ENCODE measurements around the gene HDAC10. TPM values are rescaled to one million over a fixed set of nuclear protein-coding genes. Genes with fewer than 3 reads are reported as not detected.
A peak's percentile ranks its signal among the peaks of the same experiment; 100 is the strongest.

HDAC10 gene
- total and polyA plus RNA-seq, 2 experiments from 2014 or later, result 23.8 to 30.2 TPM

DNA sequence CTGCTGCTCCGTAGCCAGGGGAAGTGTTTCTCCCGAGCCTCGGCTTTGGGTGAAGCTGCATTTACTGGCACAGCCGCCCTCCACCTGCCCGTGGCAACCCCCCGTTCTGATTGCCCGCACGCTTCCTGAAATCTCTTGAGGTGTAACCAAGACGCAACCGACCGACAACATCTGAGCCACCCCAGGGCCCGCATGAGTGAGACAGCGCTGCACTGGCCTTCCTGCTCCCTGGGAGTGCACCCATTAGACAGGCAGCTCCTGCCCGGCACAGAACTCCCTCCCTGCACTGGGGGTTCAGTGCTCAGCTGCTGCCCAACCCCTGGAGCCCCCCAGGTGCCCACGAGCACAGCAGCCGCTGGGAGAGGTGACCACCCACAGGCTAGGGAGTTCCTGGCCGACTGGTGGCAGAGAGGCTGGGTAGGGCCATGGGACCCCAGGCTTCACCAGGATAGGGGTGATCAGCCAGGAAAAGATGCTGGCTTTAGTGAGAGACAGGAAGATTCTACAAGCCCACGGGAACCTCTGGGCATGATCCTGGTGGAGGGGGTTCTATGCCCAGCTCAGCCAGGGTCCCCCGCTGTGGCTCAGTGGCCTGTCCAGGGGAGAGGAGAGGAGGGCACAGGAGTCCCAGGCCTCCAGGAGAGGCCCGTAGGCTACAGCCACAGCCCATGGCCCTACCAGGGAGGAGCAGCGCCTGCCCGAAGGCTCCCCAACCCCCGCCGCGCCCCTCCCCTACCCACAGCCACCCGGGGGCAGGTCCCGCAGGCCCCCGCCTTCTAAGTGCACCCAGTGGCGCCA lies 41.8 kb upstream of the HDAC10 start:
- Histone ChIP-seq H3K4me3 (no peak overlapping the region), H3K9me2 (replicated peaks; ENCODE audit: insufficient read depth) (no peaks in the 10 kb centered on the region), H3K9me3 (ENCODE audit: low read depth) (no peaks in the 10 kb centered on the region), H3K79me2 (peaks cover 97% of the 10 kb centered on the region), H3K4me1 (ENCODE audit: insufficient read depth) (peaks cover 49% of the 10 kb centered on the region), H3K27me3 (no peaks in the 10 kb centered on the region), H3K27ac (peak overlapping the region; percentile 99), H4K20me1 (ENCODE audit: insufficient read depth, poor library complexity, severe bottlenecking) (peaks cover 76% of the 10 kb centered on the region), H2AFZ (no peak overlapping the region), H3K36me3 (replicated peaks; ENCODE audit: insufficient read depth, low read depth) (no peaks in the 10 kb centered on the region), H3K4me2 (peak overlapping the region; percentile 83)
- no peak for TF ChIP-seq CTCF (IDR thresholded peaks at IDR 0.05; ENCODE audit: poor library complexity)
- no peak for TF ChIP-seq EZH2phosphoT487 (IDR thresholded peaks at IDR 0.05; ENCODE audit: low read depth, severe bottlenecking, unreplicated experiment)
- no peak for TF ChIP-seq EZH2 (IDR thresholded peaks at IDR 0.05; ENCODE audit: borderline replicate concordance)
- WGBS (ENCODE audit: low lambda C conversion rate, missing lambda C conversion rate), result 80% methylated on average over 19 of the region's 29 CpGs
- DNase-seq (ENCODE audit: low spot score), result no peak

- Histone ChIP-seq H3K4me3 (no peak overlapping the region), H3K9me2 (replicated peaks; ENCODE audit: insufficient read depth) (no peaks in the 10 kb centered on the region), H3K9me3 (ENCODE audit: low read depth) (no peaks in the 10 kb centered on the region), H3K27ac (no peak overlapping the region), H3K4me2 (no peak overlapping the region), H2AFZ (no peak overlapping the region), H3K27me3 (no peaks in the 10 kb centered on the region), H4K20me1 (ENCODE audit: insufficient read depth, poor library complexity, severe bottlenecking) (peaks cover 59% of the 10 kb centered on the region), H3K36me3 (replicated peaks; ENCODE audit: insufficient read depth, low read depth) (no peaks in the 10 kb centered on the region), H3K4me1 (ENCODE audit: insufficient read depth) (peaks cover 30% of the 10 kb centered on the region), H3K79me2 (peaks cover 80% of the 10 kb centered on the region)
- TF ChIP-seq EZH2 (IDR thresholded peaks at IDR 0.05; ENCODE audit: borderline replicate concordance) (no peak), EZH2phosphoT487 (IDR thresholded peaks at IDR 0.05; ENCODE audit: low read depth, severe bottlenecking, unreplicated experiment) (no peak), CTCF (IDR thresholded peaks at IDR 0.05; ENCODE audit: poor library complexity) (no peak)
- WGBS (ENCODE audit: low lambda C conversion rate, missing lambda C conversion rate), result 95% methylated on average over 37 of the region's 37 CpGs
- DNase-seq (ENCODE audit: low spot score), result no peak
Measured at GRCh38 chr22:50289942-50290630, 39.0 kb upstream of the HDAC10 start.

- Histone ChIP-seq H3K9me3 (ENCODE audit: low read depth) (no peaks in the 10 kb centered on the region), H3K27ac (no peak overlapping the region), H3K9me2 (replicated peaks; ENCODE audit: insufficient read depth) (no peaks in the 10 kb centered on the region), H3K27me3 (no peaks in the 10 kb centered on the region), H3K4me1 (ENCODE audit: insufficient read depth) (peaks cover 22% of the 10 kb centered on the region), H4K20me1 (ENCODE audit: insufficient read depth, poor library complexity, severe bottlenecking) (peaks cover 55% of the 10 kb centered on the region), H2AFZ (no peak overlapping the region), H3K4me3 (no peak overlapping the region), H3K36me3 (replicated peaks; ENCODE audit: insufficient read depth, low read depth) (no peaks in the 10 kb centered on the region), H3K4me2 (no peak overlapping the region), H3K79me2 (peaks cover 73% of the 10 kb centered on the region)
- 98% methylated on average over 52 of the region's 57 CpGs for WGBS (ENCODE audit: low lambda C conversion rate, missing lambda C conversion rate)
- TF ChIP-seq EZH2phosphoT487 (IDR thresholded peaks at IDR 0.05; ENCODE audit: low read depth, severe bottlenecking, unreplicated experiment) (no peak), CTCF (IDR thresholded peaks at IDR 0.05; ENCODE audit: poor library complexity) (no peak), EZH2 (IDR thresholded peaks at IDR 0.05; ENCODE audit: borderline replicate concordance) (no peak)
- DNase-seq (ENCODE audit: low spot score), result no peak
Measured at GRCh38 chr22:50289151-50289941, 38.3 kb upstream of the HDAC10 start.
